Upper lobe of left lung (tissue), 4 donors: ENCODE measurements around the gene SLC25A31.
A peak's percentile ranks its signal among the peaks of the same experiment; 100 is the strongest.

ENCODE experiments used
- CTCF ChIP-seq, 6 experiments: fragments of 450-650 bp in 4 of 6; fragments of 200-600 bp in 2 of 6; sonication (generic) in 2 of 6; IDR thresholded peaks; one replicate each; pipeline ENCODE4 v1.5.1; 2016 to 2019; ENCODE audit warnings: antibody characterized with exemption in 6 of 6
- EP300 ChIP-seq, 4 donors: sonication (generic); formaldehyde crosslinking; IDR thresholded peaks; one replicate each; pipeline ENCODE4 v1.5.1; 2017; ENCODE audit warnings: antibody characterized with exemption in 4 of 4, control low read depth in 2 of 4

- TF ChIP-seq CTCF (IDR thresholded peaks at IDR 0.05) (peak in 5 of 6 experiments; percentile 25 to 64 (median 47)), EP300 (IDR thresholded peaks at IDR 0.05) (no peak)
Measured at GRCh38 chr4:127782275-127783025, 52.2 kb downstream of the SLC25A31 start, which contains the start of gene HSPA4L.
